ENCODE measurements around the gene ACTRT1.

Gene ACTRT1

GRCh38 chrX:128052303-128052702 is at the start of gene ACTRT1:
ACTRT1 (minus strand) TSS chrX:128052403; CDS start chrX:128052206, 197 bp downstream.
- no peak for DNase-seq (ENCODE audit: extremely low read depth, low read depth)
- no peak within 1 kb of the TSS for H3K4me3 ChIP-seq (replicated peaks; ENCODE audit: low read depth, low read length)
- no peak for TF ChIP-seq CTCF (IDR thresholded peaks at IDR 0.05; ENCODE audit: low read depth, low read length, missing control alignments)

GRCh38 chrX:128078545-128078944 is 26.3 kb upstream of the ACTRT1 start:
- no peak for DNase-seq (ENCODE audit: extremely low read depth, low read depth)
- TF ChIP-seq CTCF (IDR thresholded peaks at IDR 0.05; ENCODE audit: low read depth, low read length, missing control alignments) = no peak
- H3K4me3 ChIP-seq (replicated peaks; ENCODE audit: low read depth, low read length) = no peak overlapping the region

GRCh38 chrX:128057421-128057820 is 5.2 kb upstream of the ACTRT1 start:
- DNase-seq (ENCODE audit: extremely low read depth, low read depth) = no peak
- no peak overlapping the region for H3K4me3 ChIP-seq (replicated peaks; ENCODE audit: low read depth, low read length)
- no peak for TF ChIP-seq CTCF (IDR thresholded peaks at IDR 0.05; ENCODE audit: low read depth, low read length, missing control alignments)

DNA sequence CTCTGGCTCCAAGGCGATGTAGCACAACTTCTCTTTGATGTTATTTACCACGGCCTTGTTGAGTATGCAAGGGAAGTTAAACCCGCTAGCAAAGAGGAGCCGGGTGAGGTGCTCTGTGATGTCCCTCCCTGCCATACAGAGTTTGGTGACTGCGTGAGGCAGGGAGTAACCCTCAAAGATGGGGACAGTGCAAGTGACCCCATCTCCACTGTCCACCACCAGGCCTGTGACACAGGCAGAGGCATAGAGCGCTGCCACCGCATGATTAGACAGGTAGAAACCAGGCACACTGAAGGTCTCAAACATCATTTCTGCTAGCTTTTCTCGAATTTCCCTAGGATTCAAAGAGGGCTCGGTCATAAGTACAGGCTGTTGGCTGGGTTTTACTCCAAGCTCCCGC is 677 bp downstream of the ACTRT1 start:
- DNase-seq (ENCODE audit: extremely low read depth, low read depth) = no peak
- no peak for TF ChIP-seq CTCF (IDR thresholded peaks at IDR 0.05; ENCODE audit: low read depth, low read length, missing control alignments)
- no peak overlapping the region for H3K4me3 ChIP-seq (replicated peaks; ENCODE audit: low read depth, low read length)

DNA sequence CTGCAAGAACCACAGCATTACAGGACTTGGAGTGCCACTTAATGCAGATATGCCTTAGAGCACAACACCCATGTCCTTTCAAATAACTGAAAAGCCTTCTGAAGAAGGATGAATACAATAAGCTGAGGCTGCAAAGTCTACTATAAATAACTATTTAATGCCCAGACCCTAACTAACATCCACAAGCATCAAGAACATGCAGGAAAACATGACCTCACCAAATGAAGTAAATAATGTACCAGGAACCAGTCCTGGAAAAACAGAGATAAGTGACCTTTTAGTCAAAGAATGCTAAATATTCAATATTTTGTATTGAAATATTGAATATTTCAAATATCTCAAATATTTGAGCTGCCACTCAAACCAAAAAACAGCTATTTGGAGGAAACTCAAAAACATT is 16.9 kb downstream of the ACTRT1 start:
- no peak overlapping the region for H3K4me3 ChIP-seq (replicated peaks; ENCODE audit: low read depth, low read length)
- DNase-seq (ENCODE audit: extremely low read depth, low read depth) = no peak
- no peak for TF ChIP-seq CTCF (IDR thresholded peaks at IDR 0.05; ENCODE audit: low read depth, low read length, missing control alignments)

DNA sequence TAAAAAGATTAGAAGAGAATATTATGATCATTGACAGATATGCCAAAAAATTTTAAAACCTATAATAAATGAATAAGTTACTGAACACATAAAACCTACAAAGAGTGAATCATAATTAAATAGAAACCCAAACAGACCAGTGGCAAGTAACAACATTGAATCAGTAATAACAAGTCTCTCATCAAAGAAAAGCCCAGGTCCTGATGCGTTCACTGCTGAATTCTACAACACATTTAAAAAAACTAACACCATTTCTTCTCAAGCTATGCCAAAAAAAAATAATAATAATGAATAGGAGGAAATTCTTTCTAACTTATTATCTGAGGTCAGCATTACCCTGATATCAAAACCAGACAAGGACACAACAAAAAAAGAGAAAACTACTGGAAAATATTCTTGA is 30.6 kb downstream of the ACTRT1 start:
- TF ChIP-seq CTCF (IDR thresholded peaks at IDR 0.05; ENCODE audit: low read depth, low read length, missing control alignments) = no peak
- no peak for DNase-seq (ENCODE audit: extremely low read depth, low read depth)
- H3K4me3 ChIP-seq (replicated peaks; ENCODE audit: low read depth, low read length) = no peak overlapping the region

- TF ChIP-seq CTCF (IDR thresholded peaks at IDR 0.05; ENCODE audit: low read depth, low read length, missing control alignments) = no peak
- no peak overlapping the region for H3K4me3 ChIP-seq (replicated peaks; ENCODE audit: low read depth, low read length)
- DNase-seq (ENCODE audit: extremely low read depth, low read depth) = no peak
Measured at GRCh38 chrX:128020701-128021100, 31.5 kb downstream of the ACTRT1 start.
